ENCODE measurements around the gene TSC2.
A peak's percentile ranks its signal among the peaks of the same experiment; 100 is the strongest.
"Not testable (repeated sequence)": the region's sequence is repeated elsewhere in the genome, so short reads cannot be mapped to it uniquely, and the experiment has no call there.

TSC2 gene

GRCh38 chr16:2123706-2124376 lies 76.1 kb downstream of the TSC2 start:
- not testable (repeated sequence) for DNase-seq

DNA sequence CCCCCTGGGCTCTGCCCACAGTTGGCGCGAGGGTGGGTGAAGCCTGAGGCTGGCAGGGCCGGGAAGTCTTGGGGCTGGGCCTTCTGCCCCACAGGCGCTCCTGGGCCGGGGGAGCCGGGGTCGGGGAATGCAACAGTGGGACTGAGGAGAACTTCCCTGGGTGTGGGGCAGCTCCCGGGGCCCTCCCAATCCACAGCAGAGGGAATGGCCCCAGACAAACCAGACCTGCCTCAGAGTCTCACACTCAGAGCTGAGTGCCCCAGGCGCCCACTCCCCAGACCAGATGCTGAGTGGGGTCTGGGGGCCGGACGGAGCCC lies 76.5 kb downstream of the TSC2 start:
- DNase-seq: not testable (repeated sequence)

- DNase-seq: not testable (repeated sequence)
These were observed 77.1 kb downstream of the TSC2 start for GRCh38 chr16:2124694-2125444.

DNA sequence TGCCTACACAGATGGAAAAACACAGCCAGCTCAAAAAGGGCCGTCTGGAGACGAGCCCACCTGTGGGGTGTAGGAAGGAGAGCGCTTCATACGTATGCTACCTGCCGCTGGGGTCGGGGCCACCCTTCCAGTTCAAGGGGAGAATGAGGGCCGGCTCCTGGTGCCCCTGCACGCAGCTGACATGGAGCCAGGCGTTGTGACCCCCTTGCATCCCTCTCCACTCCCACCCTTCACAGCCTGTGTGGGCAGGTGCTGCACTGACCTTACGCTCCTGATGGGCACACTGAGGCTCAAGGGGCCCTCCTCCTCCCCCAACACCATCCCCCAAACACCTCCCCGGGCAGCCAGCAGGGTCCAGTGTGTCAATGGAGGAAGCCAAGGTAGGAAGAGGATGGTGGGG lies 77.8 kb downstream of the TSC2 start:
- DNase-seq: not testable (repeated sequence)

DNA sequence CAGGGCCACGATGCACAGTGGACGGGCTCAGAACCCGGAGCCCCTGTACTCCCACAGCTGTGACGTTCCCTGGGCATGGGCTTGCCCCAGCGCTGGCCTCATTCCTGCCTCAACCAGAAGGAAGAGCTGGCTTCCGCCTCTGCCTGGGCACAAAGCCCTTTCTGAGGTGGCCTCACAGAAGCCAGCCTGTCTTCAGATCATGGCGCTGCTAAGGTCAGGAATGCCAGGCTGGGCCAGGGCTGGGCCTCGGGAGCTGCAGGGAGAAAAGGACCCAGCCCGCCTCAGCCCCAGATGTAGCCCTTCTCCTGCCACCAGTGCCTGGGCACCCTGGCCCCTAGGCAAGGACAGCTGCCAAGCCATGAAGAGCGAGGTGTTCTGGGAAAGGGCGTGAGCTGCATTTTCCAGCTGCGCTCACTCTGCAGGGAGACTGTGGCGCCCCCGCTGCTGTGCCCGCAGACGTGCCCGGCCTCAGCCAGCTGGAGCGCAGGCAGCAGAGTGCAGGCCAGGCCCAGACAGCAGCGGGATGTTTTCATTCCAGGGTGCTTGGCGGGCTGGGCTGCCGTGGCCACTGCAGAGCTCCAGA lies 78.5 kb downstream of the TSC2 start:
- not testable (repeated sequence) for DNase-seq

DNA sequence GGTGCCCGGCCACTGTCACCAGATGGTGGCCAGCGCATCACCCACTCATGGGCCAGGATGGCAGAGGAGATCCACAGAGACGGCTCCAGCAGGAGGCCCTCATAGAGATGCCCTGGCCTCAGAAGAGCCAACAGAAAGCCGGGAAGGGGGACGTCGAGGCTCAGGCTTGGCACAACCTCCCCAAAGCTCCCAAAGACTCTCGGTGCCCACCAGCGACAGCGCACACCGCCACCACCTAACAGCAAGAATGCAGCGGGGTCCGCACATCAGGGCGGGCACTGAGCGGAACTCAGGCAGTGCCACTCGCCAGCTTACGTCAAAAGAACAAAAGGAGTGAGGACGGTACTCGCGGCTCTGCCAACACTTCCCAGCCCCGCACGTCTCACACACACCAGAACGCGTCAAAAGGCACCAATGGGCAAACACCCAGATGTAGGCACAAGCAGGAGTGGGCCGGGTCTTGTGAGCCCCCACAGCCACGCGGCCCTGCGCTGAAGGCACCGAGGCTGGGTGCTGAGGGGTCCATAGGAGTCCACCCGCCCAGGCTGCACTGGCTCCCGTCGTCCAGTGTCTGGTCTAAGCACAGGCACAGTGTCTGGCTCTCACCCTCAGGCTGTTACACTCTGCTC lies 79.3 kb downstream of the TSC2 start:
- not testable (repeated sequence) for DNase-seq

- DNase-seq: not testable (repeated sequence)
These were observed 80.0 kb downstream of the TSC2 start for GRCh38 chr16:2127630-2128280.

- not testable (repeated sequence) for DNase-seq
These were observed 81.5 kb downstream of the TSC2 start for GRCh38 chr16:2129251-2129650.

DNA sequence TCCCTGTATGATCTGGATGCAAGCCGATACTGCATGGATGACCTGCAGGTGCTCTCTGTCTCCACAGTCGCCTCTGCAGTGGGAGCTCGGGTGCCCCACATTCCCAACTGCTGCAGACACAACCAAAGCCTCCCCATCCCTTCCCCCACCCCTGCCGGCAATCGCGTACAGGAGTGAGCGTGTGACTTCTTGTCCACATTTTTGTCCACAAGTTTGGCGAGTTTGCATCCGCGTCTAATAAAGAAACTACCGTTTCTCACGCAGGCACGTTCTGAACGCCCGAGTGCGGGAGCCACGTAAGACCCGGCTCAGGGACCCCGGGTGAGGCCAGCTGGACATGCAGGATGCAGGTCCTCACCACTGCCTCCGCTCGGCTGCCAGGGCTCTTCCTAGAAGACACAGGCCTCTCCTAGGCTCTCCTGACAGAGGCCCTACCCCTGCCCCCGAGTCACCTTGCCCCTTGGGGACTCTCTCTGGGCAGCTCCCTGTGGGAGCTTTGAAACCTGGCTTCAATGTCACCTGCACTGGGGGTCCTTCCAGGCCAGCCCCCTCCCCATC lies 82.2 kb downstream of the TSC2 start:
- DNase-seq: not testable (repeated sequence)

DNA sequence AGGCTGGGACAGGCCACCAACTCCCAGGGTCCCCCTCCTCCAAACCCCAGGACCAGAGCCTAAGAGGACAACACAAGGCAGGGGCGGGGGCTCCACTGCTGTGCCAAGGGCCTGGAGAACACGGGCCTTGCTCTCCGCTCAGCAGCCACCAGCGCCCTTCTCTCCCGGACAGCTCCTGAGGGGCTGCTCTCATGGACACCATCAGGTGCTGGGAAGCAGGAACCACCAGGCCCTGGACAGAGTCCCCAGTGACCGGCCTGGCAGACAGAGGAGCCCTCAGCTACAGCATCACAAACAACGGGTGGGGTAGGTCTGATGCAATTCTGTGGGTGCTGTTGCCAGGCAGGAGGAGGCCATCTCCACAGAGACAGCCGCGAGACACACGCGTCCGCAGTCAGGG lies 86.0 kb downstream of the TSC2 start:
- not testable (repeated sequence) for DNase-seq

- not testable (repeated sequence) for DNase-seq
These were observed 87.3 kb downstream of the TSC2 start for GRCh38 chr16:2135071-2135470.

GRCh38 chr16:2135770-2136490 lies 88.1 kb downstream of the TSC2 start, which contains the start of gene PKD1:
Gene PKD1 (minus strand): TSS chr16:2135898. CDS start chr16:2135689, 209 bp downstream.
- DNase-seq: peak; percentile 99
